DMS153 (cell line): ENCODE measurements around the gene MDGA2.
"Not testable (repeated sequence)": the region's sequence is repeated elsewhere in the genome, so short reads cannot be mapped to it uniquely, and the experiment has no call there.

ENCODE experiments used
- DNase-seq: peaks from one replicate; lab custom pipeline; 2025; lab: John Stamatoyannopoulos, UW

Gene MDGA2

GRCh38 chr14:47226877-47227520, 448.4 kb downstream of the MDGA2 start:
- no peak for DNase-seq

DNA sequence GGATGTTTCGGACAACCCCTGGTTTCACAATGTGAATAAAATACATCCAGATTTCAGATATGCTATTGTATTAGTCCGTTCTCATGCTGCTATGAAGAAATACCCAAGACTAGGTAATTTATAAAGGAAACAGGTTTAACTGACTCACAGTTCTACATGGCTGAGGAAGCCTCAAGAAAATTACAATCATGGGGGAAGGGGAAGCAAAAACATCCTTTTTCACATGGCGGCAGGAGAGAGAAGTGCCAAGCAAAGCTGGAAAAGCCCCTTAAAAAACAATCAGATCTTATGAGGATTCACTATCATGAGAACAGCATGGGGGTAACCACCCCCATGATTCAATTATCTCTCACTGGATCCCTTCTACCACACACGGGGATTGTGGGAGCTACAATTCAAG, 451.7 kb downstream of the MDGA2 start:
- no peak for DNase-seq

- DNase-seq, result no peak
Observed at GRCh38 chr14:47220096-47220495, 455.3 kb downstream of the MDGA2 start.

DNA sequence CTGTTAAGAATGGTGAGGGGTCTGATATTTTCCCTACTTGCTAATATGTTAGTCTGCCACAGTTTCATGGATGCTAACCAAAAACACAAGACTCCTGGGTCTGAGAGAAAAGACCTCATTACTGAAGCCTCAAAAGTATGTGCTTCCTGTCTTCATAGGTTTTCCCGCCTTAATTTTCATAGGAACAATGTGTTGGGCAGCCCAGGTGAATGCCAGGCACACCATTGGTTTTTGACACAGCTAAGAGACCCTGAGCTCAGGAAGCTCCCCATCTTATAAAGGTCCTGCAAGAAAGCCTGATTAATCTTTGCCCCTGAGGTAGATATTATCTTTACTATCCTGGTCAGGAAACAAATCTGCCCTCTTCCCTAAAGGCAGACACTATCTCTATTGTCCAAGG, 464.1 kb downstream of the MDGA2 start:
- DNase-seq, result no peak

- DNase-seq, result no peak
Observed at GRCh38 chr14:47210099-47210498, 465.3 kb downstream of the MDGA2 start.

DNA sequence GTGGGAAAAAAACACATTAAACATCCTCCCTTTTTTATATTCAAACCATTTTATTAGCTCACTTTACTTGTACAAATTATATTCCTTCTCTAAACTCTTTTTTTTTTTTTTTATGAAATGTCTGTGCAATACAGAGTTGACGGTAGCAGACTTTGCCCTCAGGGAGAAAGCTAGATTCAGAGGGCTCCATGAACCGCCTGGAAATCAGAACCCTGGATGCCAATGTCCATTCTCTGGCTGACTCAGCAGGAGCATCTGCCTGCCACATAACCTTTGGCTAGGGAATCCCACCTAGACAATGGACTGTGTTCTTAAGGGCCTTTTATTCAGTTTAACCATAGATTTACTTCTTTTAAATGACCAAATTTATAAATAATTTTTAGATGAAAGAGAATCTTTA, 467.0 kb downstream of the MDGA2 start:
- no peak for DNase-seq

GRCh38 chr14:47207617-47208016, 467.8 kb downstream of the MDGA2 start:
- no peak for DNase-seq

- no peak for DNase-seq
Observed at GRCh38 chr14:47200740-47201139, 474.7 kb downstream of the MDGA2 start.

DNA sequence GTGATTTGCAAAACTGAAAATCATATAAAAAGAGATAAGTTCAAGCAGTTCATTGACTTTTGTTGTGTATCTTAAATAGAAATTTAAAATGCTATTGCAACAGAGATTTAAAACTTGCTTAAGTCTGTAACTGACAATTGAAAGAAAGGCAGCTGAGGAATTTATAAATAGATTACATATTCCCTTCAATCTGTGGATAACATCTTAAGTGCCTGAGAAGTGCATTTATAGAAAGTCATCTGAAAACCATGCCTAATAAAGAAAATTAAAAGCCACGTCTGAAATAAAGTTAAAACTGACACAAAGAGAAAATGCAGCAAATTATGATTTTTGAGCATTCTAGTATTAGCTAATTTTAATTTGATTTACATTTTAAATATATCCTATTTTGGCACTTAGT, 479.8 kb downstream of the MDGA2 start:
- no peak for DNase-seq

DNA sequence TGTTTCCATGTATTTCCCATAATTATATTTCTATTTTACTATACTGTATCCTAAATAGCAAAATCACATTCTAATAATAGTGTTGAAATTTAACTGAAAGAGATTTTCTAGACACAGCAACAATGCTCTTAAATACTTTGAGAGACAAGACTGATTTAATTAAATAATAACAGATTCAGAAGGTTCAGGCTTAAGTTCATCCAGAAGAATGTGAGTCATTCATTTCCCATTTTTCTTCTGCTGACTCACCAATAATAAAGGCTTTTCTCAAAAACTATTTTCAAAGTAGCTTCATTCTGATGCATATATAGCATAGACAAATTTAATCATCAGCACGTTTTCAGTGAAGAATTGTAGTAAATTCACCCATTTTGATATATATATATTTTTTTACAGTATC, 481.4 kb downstream of the MDGA2 start:
- DNase-seq, result no peak

GRCh38 chr14:47192203-47192602, 483.2 kb downstream of the MDGA2 start:
- not testable (repeated sequence) for DNase-seq

GRCh38 chr14:47191700-47192099, 483.7 kb downstream of the MDGA2 start:
- no peak for DNase-seq

GRCh38 chr14:47189911-47190484, 485.4 kb downstream of the MDGA2 start:
- no peak for DNase-seq

DNA sequence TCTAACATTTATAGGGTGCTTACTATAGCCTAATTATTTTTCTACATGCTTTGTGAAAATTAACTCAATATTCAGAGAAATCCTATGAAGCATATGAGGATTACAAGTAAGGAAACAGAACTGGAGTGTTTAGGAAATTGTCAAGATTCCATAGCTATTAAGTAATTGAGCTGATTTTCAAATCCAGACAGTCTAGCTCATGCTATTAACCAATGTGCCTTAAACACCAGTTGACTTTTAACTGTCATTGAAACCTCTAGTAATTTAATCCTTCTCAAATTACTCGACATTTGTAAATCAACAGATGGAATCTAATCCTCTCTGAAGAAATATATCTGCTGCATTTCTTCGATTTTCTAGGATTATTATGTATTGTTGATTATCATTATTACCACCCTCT, 488.9 kb downstream of the MDGA2 start:
- DNase-seq, result no peak

DNA sequence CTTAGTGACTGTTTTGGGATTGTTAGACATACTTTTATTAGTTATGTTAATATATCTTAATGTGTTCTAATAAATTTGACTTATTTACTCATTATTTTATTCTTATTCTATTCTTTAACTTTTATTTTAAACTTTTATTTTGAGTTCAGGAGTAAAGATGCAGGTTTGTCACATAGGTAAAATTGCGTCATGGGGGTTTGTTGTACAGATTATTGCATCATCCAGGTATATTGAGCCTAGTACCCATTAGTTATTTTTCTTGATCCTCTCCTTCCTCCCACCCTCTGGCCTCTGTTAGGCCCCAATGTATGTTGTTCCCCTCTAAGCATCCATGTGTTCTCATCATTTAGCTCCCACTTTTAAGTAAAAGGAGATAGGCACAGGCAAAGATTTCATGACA, 495.5 kb downstream of the MDGA2 start:
- no peak for DNase-seq

DNA sequence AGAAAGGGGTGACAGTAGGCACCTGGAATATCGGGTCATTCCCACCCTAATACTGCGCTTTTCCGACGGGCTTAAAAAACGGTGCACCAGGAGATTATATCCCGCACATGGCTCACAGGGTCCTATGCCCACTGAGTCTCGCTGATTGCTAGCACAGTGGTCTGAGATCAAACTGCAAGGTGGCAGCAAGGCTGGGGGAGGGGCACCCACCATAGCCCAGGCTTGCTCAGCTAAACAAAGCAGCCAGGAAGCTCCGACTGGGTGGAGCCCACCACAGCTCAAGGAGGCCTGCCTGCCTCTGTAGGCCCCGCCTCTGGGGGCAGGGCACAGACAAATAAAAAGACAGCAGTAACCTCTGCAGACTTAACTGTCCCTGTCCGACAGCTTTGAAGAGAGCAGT, 503.5 kb downstream of the MDGA2 start:
- DNase-seq, result not testable (repeated sequence)

DNA sequence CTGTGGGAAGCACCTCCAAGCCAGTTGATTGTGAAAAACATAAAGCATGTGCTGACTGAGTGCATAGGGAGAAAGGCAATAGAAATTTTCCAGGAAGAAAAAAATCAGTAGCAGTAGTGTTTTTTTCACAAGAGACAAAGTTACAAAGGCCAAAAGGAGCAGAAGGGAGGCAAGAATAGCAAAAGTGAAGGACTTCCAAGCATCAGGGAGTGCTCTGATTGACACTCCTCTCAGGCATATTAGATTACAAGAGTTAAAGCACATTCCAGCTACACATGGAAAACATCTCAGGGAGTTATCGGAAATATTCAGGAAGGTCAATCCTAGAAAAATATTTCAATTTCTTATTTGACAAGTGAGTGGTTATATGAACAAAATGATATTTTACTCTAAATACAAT, 508.0 kb downstream of the MDGA2 start:
- no peak for DNase-seq

DNA sequence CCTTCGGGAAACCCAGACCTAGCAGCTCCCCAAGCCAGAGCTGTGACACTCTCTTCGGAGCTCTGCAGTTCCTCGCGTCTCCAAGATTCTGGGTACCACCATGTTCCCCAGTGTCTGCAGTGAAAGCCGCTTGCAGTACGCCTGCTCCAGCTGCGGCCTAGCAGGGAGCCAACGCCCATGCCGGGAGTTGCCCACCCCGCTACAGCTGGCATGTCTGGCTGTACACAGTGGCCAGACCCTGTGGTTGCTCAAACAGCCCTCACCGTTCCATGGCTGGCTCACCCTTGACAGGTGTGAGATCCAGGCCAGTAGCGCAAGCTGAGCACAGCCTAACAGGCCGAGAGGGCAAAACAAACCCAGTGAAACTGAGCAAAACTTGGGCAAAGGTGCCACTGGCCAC, 520.0 kb downstream of the MDGA2 start:
- no peak for DNase-seq

DNA sequence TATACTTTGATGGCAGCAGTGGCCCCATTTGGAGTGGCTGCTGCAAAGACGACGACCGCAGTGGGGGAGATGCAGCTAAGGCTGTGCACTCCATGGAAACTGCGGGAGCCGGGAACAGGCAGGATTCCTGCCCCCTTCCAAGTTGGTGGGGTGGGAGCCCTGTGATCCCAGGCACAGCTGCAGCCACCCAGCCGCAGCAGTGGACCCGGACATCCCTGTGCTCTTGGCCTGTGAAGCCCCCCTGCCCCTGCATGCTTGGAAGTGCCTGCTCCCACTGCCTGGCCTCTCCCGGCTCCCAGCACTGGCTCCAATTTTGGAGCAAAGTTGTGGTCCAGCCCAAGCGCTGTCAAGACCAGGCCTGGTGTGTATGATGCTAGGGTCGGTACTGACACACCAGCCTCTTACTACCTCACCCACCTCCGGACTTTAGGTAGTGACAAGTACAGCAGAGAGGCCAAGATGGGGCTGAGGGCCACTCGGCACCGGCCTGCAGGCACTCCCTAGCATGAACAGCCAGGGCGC, 521.1 kb downstream of the MDGA2 start:
- DNase-seq, result no peak

DNA sequence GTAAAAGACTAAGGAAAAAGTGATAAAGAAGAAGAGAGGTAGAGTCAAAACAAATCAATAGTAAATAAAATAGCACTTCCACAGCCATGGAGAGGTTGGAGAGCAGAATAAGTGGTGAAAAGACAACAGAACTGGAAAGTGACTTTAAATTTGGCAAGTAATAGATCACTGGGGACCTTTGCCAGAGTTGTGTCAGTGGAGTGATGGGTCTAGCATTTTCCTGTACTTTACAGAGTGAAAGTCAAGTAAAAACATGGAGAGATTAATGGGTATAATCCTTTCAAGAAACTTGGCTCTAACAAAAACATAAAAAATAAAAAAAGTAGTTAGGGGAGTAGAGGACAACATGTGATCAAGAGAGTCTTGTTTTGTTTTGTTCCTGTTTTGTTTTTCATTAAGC, 521.7 kb downstream of the MDGA2 start:
- DNase-seq, result no peak

- DNase-seq, result no peak
Observed at GRCh38 chr14:47150267-47150666, 525.1 kb downstream of the MDGA2 start.

GRCh38 chr14:47149326-47149725, 526.1 kb downstream of the MDGA2 start:
- DNase-seq, result no peak

GRCh38 chr14:47148686-47149085, 526.7 kb downstream of the MDGA2 start:
- DNase-seq, result no peak

- DNase-seq, result no peak
Observed at GRCh38 chr14:47120645-47121044, 554.8 kb downstream of the MDGA2 start.
